ENCODE results near the gene MGAT4B. TPM values are rescaled to one million over a fixed set of nuclear protein-coding genes. Genes with fewer than 3 reads are reported as not detected.

Gene MGAT4B
- total RNA-seq, 4 donors from 2014 or later: 52.7 to 153 (median 91.0) TPM

GRCh38 chr5:179794575-179794974 is 12.1 kb downstream of the MGAT4B start:
- peak overlapping the region in 1 of 4 donors; percentile 65 for H3K4me3 ChIP-seq
- TF ChIP-seq POLR2A (IDR thresholded peaks at IDR 0.05): no peak
- TF ChIP-seq, protein P1, sequence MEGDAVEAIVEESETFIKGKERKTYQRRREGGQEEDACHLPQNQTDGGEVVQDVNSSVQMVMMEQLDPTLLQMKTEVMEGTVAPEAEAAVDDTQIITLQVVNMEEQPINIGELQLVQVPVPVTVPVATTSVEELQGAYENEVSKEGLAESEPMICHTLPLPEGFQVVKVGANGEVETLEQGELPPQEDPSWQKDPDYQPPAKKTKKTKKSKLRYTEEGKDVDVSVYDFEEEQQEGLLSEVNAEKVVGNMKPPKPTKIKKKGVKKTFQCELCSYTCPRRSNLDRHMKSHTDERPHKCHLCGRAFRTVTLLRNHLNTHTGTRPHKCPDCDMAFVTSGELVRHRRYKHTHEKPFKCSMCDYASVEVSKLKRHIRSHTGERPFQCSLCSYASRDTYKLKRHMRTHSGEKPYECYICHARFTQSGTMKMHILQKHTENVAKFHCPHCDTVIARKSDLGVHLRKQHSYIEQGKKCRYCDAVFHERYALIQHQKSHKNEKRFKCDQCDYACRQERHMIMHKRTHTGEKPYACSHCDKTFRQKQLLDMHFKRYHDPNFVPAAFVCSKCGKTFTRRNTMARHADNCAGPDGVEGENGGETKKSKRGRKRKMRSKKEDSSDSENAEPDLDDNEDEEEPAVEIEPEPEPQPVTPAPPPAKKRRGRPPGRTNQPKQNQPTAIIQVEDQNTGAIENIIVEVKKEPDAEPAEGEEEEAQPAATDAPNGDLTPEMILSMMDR (IDR thresholded peaks at IDR 0.05): no peak
- TF ChIP-seq EP300 (IDR thresholded peaks at IDR 0.05): no peak
- H3K36me3 ChIP-seq: peaks cover 0 to 27% (median 13%) of the 10 kb centered on the region in 3 donors
- peaks cover 0 to 50% (median 39%) of the 10 kb centered on the region in 4 donors for H3K4me1 ChIP-seq
- no peak for DNase-seq (ENCODE audit: low spot score in 2 of 2)
- H3K9me3 ChIP-seq: no peaks in the 10 kb centered on the region
- no peaks in the 10 kb centered on the region for H3K27me3 ChIP-seq
- H3K27ac ChIP-seq: peak overlapping the region in 3 of 4 donors; percentile 16 to 92 (median 65)
- 75 to 85% methylated on average over 3 of the region's 3 CpGs for WGBS, 2 donors

- Histone ChIP-seq H3K27me3 (no peaks in the 10 kb centered on the region), H3K4me1 (peaks cover 0 to 50% (median 39%) of the 10 kb centered on the region in 4 donors), H3K4me3 (peak overlapping the region in 2 of 4 donors; percentile 18 to 65), H3K9me3 (no peaks in the 10 kb centered on the region), H3K36me3 (peaks cover 0 to 23% (median 9%) of the 10 kb centered on the region in 3 donors), H3K27ac (peak overlapping the region in 3 of 4 donors; percentile 65 to 92 (median 80))
- no peak for DNase-seq (ENCODE audit: low spot score in 2 of 2)
- TF ChIP-seq POLR2A (IDR thresholded peaks at IDR 0.05): no peak
- TF ChIP-seq, protein P1 (IDR thresholded peaks at IDR 0.05): no peak
- TF ChIP-seq EP300 (IDR thresholded peaks at IDR 0.05): no peak
- 50 to 74% methylated on average over 3 of the region's 3 CpGs for WGBS, 2 donors
Measured at GRCh38 chr5:179794171-179794570, 12.5 kb downstream of the MGAT4B start.

- WGBS, 2 donors: 28 to 36% methylated on average over 8 to 14 of the region's 19 CpGs
- peak within 1 kb of the TSS; percentile 11 to 92 (median 72) for H3K27ac ChIP-seq
- peak in 1 of 2 donors; percentile 73 for DNase-seq (ENCODE audit: low spot score in 2 of 2)
Measured at GRCh38 chr5:179793468-179794139, 13.1 kb downstream of the MGAT4B start, which contains the start of gene LTC4S. Gene LTC4S, plus strand, starts transcription at chr5:179793986. Its CDS starts 95 bp downstream, at chr5:179794081.

GRCh38 chr5:179792612-179793467 is 13.8 kb downstream of the MGAT4B start:
- no peak for DNase-seq (ENCODE audit: low spot score in 2 of 2)
- H3K4me3 ChIP-seq: no peak overlapping the region
- WGBS, 2 donors: 73 to 82% methylated on average over 23 to 24 of the region's 24 CpGs

More at GRCh38 chr5:179793468-179794139, 13.1 kb downstream of the MGAT4B start, which contains the start of gene LTC4S:
- TF ChIP-seq, protein P1 (IDR thresholded peaks at IDR 0.05): no peak
- TF ChIP-seq EP300 (IDR thresholded peaks at IDR 0.05): peak in 1 of 2 donors; percentile 33
- Histone ChIP-seq H3K4me3 (peak within 1 kb of the TSS in 2 of 4 donors; percentile 18 to 65), H3K9me3 (no peaks in the 10 kb centered on the region), H3K36me3 (peaks cover 0 to 17% (median 3%) of the 10 kb centered on the region in 3 donors), H3K27me3 (no peaks in the 10 kb centered on the region), H3K4me1 (peaks cover 0 to 50% (median 39%) of the 10 kb centered on the region in 4 donors)

More at GRCh38 chr5:179792612-179793467, 13.8 kb downstream of the MGAT4B start:
- Histone ChIP-seq H3K36me3 (peaks cover 0 to 10% (median 0%) of the 10 kb centered on the region in 3 donors), H3K9me3 (no peaks in the 10 kb centered on the region), H3K27me3 (no peaks in the 10 kb centered on the region), H3K4me1 (peaks cover 0 to 50% (median 39%) of the 10 kb centered on the region in 4 donors), H3K27ac (peak overlapping the region; percentile 11 to 92 (median 72))
- TF ChIP-seq EP300 (IDR thresholded peaks at IDR 0.05) (no peak), POLR2A (IDR thresholded peaks at IDR 0.05) (no peak)
- TF ChIP-seq, protein P1 (IDR thresholded peaks at IDR 0.05): no peak

All from tibial nerve (tissue), 4 donors.